Activated T-cell treated with anti-CD3 and anti-CD28 coated beads for 4 hours (primary cell): ENCODE data around the gene ZNF333.
"Not testable (repeated sequence)": the region's sequence is repeated elsewhere in the genome, so short reads cannot be mapped to it uniquely, and the experiment has no call there.

Experiments used
- DNase-seq: peaks from one replicate; pipeline ENCODE4 v3.0.0-alpha.2; 2020

ZNF333 gene

DNA sequence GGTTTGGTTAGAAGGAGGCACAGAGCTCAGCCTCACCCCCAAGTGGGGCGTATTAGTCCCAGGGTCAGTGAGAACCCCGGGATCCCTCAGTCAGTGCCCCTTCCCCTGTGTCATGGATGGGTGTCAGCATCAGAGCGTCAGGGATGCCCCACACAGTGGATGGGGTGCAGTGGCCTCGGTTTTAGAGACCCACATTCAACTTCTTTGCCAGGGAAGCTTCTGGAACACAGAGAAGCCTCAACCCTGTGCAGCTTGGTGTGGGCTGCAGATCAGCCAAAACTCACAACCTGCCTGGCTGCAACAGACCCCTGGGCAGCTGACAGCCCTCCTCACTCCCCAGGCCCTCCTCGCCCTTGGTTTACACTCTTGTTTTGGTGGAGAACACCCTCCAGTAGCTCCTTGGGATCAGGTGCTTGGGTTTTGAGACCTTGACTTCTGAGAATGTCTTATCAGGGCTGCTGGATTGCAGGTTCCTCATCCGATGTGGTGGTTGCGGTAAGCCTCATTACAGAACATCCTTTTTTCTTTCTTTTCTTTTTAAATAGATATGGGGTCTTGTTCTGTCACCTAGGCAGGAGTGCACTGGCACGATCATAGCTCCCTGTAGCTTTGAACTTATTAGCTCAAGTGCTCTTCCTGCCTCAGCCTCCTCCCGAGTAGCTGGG lies 11.0 kb downstream of the ZNF333 start:
- DNase-seq: no peak

DNA sequence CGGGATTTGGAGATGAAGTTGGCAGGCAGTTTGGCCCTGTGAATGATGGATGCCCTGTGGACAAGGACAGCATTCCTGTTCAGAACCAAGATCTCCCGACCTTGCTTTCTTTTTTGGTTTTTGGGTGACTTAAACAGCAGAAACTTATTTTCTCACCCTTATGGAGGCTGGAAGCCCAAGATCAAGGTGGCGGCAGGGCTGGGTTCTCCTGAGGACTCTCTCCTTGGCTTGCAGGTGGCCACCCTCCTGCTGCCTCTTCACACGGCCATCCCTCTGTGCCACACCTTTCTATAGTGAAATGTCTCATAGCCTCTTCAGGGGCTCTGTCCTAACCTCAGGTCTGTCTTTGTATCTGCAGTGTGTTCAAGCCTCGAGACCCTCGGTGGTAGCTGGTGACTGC lies 14.0 kb downstream of the ZNF333 start:
- DNase-seq: no peak

DNA sequence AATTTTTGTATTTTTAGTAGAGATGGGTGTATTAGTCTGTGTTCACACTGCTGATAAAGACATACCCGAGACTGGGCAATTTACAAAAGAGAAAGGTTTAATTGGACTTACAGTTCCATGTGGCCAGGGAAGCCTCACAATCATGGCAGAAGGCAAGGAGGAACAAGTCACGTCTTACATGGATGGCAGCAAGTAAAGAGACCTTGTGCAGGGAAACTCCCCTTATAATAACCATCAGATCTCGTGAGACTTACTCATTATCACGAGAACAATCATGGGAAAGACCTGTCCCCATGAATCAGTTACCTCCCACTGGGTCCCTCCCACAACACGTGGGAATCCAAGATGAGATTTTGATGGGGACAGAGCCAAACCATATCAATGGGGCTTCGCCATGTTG lies 14.6 kb downstream of the ZNF333 start:
- DNase-seq: no peak

DNA sequence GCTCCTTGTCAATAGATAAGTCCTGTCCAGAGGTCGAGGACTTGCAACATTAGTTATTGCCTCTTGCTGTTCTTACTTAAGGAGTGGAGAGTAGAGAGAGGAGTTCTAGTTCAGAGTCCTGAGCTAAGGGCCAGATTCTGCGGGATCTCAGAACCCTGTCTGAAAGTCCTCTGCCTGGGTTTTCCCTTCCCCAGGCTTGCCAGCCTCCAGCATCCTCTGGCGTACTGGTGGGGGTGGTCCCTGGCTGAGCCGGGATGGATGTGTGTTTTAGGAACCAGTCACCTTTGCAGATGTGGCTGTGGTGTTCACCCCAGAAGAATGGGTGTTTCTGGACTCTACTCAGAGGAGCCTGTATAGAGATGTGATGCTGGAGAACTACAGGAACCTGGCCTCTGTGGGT lies 26.0 kb downstream of the ZNF333 start:
- no peak for DNase-seq

DNA sequence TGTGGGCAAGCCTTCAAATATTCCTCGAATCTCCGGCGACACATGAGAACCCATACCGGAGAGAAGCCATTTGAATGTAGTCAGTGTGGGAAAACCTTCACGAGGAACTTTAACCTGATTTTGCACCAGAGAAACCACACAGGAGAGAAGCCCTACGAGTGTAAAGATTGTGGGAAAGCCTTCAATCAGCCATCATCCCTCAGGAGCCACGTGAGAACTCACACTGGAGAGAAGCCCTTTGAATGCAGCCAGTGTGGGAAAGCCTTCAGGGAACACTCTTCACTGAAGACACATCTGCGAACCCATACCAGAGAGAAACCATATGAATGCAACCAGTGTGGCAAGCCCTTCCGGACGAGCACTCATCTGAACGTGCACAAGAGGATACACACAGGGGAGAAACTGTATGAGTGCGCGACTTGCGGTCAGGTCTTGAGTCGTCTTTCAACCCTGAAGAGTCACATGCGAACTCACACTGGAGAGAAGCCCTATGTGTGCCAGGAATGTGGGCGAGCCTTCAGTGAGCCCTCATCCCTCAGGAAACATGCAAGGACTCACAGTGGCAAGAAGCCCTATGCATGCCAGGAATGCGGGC lies 28.8 kb downstream of the ZNF333 start:
- no peak for DNase-seq

DNA sequence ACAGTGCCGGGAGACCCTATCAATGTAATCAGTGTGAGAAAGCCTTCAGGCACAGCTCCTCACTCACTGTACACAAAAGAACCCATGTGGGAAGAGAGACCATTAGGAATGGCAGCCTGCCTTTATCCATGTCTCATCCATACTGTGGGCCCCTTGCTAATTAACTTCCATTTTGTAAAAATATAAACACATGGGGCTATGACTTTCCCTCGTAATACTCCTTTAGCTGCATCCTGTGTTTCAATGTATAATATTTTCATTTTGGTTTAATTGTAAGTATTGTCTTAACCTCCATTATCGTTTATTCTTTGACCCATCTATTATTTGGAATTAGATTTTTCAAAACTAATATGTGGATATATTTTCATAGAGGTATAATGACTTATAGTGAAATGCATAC lies 29.3 kb downstream of the ZNF333 start:
- no peak for DNase-seq

DNA sequence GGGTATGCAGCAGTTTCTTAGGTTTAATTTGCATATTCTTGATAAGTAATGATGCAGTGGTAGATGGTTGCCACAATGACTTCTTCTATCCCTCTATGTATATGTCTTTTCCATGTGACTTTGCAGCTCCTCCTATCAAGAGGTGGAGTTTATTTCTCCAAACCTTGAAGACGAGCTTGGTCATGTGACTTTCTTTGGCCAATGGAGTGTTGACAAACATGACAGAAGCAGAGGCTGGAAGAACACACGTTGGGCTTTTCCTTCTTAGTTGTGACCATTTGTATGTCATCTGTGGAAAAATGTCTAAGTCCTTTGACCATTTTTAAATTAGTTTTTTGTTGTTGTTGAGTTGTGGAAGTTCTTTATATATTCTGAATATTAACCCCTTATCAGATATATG lies 32.3 kb downstream of the ZNF333 start:
- no peak for DNase-seq

DNA sequence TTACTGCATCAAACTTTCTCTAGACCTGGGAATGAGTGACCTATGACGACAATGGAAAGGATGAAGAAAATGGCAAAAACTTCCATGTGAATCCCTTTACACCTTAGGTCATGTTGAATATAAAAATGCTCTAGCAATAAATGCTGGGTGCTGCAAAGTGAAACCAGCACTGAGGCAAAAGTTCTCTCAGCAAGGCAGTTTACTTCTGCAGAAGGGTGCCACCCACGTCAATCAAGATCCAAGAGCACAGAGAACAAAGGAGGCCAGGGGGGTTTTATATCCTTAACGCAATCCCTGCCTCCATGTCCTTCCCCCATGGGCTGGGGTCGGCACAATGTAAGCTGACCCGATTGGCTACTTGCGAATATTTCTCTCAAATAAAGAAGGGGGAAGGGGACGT lies 38.7 kb downstream of the ZNF333 start:
- DNase-seq: no peak

DNA sequence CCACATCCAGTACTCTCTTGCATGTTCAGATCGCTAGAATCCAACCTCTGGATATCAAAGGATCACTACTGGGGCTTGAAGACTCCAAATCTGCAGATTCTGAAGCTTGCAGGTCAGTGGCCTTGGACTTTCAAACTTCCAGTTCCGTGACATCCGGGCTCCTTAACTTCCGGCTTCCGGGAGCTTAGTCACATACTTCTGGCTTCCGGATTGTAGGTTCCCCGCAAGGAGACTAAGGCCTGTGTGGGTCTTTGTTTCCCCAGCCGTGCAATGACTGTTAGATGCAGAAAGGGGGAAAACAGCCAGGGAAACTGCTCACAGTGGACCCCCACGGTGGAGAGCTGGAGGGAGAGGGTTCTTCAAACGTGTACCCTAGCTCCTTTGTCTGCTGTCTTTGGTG lies 41.4 kb downstream of the ZNF333 start:
- DNase-seq: no peak

DNA sequence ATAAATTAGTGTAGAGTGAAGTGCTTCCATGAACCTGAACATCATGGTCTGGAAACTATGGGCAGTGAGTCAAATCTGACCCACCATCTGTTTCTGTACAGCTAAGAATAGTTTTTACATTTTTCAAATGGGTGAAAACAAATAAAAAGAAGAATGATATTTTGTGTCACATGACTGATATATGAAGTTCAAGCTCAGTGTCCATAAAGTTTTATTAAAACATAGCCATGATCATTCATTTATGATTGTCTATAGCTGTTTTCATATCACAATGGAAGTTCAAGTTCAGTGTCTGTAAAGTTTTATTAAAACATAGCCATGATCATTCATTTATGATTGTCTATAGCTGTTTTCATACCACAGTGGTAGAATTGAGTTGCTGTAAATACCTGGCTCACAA lies 42.7 kb downstream of the ZNF333 start:
- no peak for DNase-seq

DNA sequence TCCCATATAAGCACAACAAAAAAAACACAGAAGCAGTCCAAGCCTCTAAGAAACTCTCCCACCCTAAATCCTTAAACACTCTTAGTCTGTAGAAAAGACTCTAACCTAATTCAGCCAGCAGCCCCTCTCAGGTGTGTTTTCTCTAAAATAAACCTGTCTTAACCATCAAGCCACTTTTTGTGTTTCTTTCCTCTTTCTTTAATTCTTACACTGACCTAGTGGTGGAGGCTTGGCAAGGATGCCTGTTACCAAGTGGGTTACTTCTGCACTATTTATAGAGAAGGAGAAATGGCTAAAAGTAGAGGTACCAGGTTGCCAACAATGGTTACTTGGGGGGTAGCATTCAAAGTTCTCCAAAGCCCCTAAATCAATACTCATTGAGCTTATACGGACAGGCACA lies 43.7 kb downstream of the ZNF333 start:
- DNase-seq: no peak

DNA sequence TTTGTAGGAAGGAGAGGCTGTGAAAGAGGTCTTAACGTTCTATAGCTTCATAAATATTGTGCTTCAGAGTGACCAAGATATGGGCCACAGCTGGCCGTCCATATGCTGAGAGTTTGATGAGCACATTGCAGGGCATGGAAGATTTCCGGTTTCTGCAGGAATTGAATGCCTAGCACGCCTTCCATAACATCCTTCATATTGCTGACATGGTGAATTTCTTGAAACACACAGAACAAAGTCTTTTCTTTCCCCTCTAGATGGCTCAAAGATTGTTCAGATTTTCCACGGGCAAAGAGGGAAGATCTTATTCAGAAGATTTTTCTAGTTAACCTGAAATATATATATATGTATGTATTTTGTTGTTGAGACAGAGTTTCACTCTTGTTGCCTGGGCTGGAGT lies 46.1 kb downstream of the ZNF333 start:
- DNase-seq: no peak

DNA sequence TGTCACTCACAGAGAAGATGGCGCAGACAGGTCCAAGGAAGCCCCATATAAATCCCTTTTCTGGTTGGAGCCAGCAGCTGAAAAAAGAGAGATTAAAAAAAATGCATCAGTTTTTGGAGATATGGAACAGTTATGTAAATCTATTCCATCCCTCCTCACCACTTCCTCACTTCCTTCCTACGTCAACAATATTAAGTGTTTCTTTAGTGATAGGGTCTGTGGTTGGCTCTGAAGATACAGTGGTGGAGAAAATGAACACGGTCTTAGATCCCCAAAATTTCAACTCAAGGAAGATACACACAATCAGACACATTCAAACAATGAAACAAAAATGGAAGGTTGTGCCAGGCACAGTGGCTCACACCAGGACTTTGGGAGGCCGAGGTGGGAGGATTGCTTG lies 57.0 kb downstream of the ZNF333 start:
- no peak for DNase-seq

DNA sequence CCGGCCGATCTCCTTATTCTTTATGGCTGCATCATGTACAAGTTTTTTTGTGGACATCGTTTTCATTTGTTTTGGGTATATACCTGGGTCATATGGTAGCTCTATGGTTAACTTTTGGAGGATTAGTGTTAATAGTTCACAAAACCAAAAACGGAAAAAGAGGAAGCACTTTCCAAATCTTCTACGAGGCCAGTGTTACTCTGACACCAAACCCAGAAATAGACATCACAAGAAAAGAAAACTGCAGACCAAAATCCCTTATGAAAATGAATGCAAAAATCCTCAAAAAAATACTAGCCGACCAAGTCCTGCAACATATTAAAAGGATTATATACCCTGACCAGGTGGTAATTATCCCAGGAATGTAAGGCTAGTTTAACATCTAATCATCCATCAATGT lies 58.8 kb downstream of the ZNF333 start:
- no peak for DNase-seq

DNA sequence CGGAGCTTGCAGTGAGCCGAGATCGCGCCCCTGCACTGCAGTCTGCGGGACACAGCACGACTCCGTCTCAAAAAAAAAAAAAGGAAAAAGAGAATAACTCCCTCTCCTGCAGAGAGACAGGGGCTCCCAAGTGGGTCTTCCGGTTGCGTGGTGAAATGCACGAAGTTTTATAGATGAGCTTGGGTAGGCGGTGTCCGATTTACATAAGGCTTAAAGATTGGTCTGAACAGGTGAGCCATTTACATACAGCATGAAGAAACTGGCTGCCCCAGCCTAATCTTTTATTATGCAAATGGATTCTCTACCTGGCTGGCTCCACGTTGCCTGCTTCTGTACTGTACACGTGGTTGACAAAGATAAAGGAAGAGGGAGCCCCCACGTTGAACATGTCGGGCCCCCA lies 69.0 kb downstream of the ZNF333 start:
- DNase-seq: no peak

DNA sequence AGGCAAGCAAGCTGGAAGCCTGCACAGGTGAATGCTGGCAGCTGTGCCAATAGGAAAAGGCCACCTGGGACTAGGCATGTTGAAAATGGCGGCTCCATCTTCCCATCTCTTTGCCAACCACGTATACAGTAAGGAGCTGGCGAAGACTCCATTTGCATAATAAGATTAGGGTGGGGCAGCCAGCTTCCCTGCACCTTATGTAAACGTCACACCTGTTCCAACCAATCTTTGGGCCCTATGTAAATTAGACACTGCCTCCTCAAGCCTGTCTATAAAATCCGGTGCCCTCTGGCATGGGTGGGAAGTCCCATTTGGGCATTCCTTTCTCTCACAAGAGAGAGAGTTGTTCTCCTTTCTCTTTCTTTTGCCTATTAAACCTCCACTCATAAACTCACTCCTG lies 71.8 kb downstream of the ZNF333 start:
- no peak for DNase-seq

DNA sequence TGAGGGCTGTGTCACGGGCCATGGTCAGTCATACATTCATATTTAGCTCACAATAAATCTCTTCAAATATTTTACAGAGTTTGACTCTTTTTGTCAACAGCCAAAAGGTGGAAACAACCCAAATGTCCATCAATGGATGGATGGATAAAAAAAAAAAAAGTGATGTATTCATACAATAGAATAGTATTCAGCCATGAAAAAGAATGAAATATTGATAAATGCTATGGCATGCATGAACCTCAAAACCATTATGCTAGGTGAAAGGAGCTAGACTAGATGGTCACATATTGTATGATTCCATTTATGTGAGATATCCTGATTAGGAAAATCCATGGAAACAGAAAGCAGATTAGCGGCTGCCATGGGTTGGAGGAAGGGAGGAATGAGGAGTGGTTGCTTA lies 72.3 kb downstream of the ZNF333 start:
- DNase-seq: no peak

DNA sequence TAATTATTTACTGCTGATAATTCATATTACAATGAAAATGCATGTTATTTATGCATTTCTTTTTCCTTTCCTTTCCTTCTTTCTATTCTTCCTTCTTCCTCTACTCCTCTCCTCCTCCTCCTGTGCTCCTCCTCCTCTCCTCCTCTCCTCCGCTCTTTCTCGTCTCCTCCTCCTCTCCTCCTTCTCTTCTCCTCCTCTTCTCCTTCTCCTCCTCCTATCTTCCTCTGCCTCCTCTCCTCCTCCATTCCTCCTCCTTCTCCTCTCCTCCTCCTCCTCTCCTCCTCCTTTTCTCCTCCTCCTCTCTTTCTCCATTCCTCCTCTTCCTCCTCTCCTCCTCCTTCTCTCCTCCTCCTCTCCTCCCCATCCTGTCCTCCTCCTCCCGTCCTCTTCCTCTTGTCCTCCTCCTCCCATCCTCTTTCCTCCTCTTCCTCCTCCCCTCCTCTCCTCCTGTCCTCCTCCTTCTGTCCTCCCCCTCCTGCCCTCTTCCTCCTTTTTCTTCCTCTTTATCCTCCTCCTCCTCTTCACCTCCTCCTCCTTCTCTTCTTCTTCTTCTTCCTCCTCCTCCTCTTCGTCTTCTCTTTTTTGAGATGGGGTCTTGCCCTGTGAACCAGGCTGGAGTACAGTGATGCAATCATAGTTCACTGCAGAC lies 73.8 kb downstream of the ZNF333 start:
- DNase-seq: no peak

DNA sequence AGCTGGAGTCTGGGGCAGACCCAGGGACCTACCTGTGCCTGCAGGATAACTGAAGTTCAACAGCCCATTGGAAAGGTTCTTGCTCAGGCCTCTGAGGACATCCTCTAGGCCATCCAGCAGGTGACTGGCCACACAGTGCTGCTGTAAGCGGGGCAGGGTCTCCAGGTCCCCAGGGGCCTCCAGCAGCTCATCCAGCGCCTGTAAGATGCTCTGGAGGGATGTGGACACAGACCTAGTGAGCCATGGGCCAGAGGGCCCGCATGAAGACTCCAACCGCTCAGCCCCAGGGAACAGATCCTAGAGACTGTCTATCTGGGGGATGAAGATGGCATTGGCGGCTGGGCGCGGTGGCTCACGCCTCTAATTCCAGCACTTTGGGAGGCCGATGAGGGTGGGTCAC lies 74.6 kb downstream of the ZNF333 start:
- DNase-seq: no peak

DNA sequence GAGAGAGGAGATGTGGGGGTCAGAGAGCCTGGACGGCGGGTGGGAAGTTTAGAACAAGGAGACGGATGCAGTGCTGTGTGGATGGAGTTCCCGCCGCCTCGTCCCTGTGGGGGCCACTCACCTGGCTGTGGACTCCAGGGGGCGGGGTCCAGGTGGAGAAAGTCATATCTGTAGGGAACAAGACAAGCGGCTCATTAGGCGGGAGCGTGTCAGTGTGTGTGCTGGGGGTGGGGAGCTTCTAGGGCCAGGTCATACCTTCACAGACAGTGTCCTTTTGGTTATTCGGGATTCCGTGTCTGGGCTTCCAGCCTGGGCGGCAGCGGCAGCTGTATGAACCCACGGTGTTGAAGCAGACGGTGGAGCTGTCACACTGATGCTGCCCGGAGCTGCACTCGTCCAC lies 75.6 kb downstream of the ZNF333 start:
- not testable (repeated sequence) for DNase-seq

DNA sequence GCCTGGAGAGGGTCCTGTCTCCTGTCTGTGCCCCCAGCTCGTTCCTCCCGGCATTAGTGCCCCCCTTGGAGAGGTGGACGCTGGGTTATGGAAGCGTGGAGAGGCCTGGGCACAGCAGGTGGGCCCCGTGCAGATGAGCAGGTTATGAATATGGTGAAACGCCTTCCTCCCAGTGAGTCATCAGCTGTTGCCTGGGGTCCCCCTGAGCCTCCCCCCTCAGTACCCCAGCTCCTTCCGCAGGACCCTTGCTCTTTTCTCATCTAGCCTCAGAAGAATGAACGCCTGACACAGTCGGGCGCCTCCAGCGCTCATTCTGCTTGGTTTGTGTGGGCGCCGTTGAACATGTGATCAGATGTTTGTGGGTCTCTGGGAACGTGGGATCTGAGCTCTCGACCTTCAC lies 76.0 kb downstream of the ZNF333 start:
- DNase-seq: not testable (repeated sequence)

DNA sequence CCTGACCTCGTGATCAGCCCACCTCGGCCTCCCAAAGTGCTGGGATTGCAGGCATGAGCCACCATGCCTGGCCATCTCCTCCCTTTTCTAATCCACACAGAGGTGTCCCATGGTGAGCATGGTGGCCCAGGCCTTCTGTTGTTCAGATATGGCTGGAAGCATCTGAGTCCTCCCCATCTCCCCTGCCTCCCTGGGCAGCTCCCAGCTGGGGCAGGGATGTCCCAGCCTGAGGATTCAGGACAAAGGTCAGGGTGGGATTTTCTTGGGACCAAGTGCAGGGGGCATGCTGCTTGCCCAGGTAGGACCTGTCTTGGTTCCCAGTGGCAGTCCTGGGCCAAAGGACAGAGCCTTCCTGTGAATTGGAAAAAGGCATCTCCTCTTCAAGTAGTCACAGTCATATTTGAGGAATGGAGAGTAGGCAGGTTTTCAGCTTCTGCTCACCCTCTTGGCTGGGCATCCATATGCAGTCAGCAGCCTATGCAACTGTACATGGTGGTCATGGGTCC lies 77.7 kb downstream of the ZNF333 start:
- DNase-seq: no peak

DNA sequence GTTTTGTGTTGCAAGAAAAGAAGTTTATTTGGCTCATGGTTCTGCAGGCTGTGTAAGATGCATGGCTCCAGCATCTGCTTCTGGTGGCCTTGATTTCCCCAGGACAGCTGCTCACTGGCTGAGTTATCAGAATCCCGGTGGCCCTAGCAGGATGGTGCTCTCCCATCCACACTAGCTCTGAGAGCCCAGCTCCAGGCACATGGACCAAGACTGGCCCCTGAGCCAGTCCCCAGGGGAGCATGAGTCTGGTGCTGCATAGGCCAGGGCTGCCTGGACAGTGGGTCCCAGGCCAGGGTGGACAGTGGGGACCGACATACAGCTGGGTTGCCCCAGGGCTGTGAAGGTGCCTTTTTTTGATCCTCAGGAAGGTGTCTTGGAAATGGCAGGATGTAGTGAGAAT lies 78.2 kb downstream of the ZNF333 start:
- DNase-seq: no peak

DNA sequence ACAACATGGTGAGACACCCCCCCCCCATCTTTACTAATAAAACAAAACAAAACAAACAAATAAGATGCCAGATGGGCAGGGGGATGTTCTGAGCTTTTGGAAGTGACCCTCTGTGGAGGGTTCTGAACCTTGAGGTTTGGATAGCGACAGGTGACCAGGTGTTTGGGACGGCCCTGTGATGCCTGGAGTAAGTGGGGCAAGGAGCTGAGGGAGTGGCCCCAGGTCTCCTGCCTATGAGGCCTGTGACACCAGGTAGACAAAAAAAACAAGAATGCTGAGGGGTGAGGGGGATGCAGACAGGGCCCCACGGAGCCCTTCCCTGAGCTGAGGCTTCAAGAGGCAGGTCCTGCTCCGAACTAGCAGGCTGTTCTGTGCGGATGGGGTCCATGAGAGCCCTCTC lies 79.4 kb downstream of the ZNF333 start:
- DNase-seq: no peak

DNA sequence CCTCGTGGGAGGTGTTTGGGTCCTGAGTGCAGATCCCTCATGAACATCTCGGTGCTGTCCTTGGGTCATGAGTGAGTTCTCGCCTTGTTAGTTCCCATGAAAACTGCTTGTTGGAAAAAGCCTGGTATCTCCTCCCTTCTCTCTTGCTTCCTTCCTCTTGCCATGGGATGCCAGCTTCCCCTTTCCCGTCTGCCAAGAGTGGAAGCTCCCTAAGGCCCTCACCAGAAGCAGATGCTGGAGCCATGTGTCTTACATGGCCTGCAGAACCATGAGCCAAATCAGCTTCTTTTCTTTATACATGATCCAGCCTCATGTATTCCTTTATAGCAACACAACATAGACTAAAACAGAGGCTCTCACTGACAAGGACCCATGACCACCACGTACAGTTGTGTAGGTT lies 80.3 kb downstream of the ZNF333 start:
- DNase-seq: no peak
